ENCODE data around the gene IL21R. TPM values are rescaled to one million over a fixed set of nuclear protein-coding genes. Genes with fewer than 3 reads are reported as not detected.

The IL21R gene
- total and polyA plus RNA-seq, 10 of the 15 experiments (the other 5 are each of a cell fraction or from before 2014, with no cell fraction given) = 5.3 to 138 (median 82.5) TPM

DNA sequence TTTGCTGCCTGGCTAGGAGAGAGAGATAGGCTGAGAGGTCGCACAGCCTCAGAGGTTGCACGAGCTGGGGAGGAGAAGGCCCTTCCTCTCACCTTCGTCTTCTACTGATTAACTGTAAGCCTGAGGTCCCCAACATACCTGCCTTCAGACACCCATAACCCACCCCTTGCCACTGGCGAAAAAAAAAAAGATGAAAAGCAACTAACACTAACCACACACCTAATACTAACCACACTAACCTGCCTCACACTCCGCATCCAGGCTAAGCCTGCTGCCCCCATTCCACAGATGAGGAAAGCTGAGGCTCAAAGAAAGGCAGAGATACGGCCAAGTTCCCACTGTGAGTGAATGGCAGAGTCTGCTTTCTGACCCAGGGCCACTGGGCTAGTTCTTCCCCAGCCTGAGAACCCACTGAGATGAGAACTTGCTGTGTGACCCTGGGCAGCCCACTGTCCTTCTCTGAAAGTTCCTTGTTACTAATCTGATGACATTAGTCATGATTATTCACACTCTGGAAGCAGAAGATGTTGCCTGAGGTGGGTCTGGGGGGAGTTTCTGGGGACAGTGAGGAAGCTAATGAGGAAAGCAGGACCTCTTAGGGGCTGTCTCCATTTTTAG lies 4.6 kb downstream of the IL21R start (continued):
- TF ChIP-seq, protein P1, sequence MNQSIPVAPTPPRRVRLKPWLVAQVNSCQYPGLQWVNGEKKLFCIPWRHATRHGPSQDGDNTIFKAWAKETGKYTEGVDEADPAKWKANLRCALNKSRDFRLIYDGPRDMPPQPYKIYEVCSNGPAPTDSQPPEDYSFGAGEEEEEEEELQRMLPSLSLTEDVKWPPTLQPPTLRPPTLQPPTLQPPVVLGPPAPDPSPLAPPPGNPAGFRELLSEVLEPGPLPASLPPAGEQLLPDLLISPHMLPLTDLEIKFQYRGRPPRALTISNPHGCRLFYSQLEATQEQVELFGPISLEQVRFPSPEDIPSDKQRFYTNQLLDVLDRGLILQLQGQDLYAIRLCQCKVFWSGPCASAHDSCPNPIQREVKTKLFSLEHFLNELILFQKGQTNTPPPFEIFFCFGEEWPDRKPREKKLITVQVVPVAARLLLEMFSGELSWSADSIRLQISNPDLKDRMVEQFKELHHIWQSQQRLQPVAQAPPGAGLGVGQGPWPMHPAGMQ (IDR thresholded peaks at IDR 0.05; ENCODE audit: borderline replicate concordance) = 0 out of 2 replicates have a peak, but pooled peaks have one; percentile 11
- no peak for TF ChIP-seq SP1 (IDR thresholded peaks at IDR 0.05; ENCODE audit: low read depth, low read length)
- peak; percentile 74 for TF ChIP-seq ZNF217 (IDR thresholded peaks at IDR 0.05)
- TF ChIP-seq SMARCA5 (IDR thresholded peaks at IDR 0.05) = peak; percentile 98
- TF ChIP-seq, protein P2, sequence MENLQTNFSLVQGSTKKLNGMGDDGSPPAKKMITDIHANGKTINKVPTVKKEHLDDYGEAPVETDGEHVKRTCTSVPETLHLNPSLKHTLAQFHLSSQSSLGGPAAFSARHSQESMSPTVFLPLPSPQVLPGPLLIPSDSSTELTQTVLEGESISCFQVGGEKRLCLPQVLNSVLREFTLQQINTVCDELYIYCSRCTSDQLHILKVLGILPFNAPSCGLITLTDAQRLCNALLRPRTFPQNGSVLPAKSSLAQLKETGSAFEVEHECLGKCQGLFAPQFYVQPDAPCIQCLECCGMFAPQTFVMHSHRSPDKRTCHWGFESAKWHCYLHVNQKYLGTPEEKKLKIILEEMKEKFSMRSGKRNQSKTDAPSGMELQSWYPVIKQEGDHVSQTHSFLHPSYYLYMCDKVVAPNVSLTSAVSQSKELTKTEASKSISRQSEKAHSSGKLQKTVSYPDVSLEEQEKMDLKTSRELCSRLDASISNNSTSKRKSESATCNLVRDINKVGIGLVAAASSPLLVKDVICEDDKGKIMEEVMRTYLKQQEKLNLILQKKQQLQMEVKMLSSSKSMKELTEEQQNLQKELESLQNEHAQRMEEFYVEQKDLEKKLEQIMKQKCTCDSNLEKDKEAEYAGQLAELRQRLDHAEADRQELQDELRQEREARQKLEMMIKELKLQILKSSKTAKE (IDR thresholded peaks at IDR 0.05; ENCODE audit: low read depth, poor library complexity, severe bottlenecking) = peak; percentile 16
- TF ChIP-seq GABPA (IDR thresholded peaks at IDR 0.05; ENCODE audit: low read depth) = no peak
- 0 out of 2 replicates have a peak, but pooled peaks have one; percentile 9 for TF ChIP-seq EED (IDR thresholded peaks at IDR 0.05; ENCODE audit: low read depth)
- TF ChIP-seq ZNF24 (IDR thresholded peaks at IDR 0.05) = peak; percentile 94
- TF ChIP-seq BHLHE40 (IDR thresholded peaks at IDR 0.05; ENCODE audit: borderline replicate concordance in 1 of 2, low read depth in 2 of 2, low read length in 1 of 2) = 0 out of 4 replicates have a peak, but pooled peaks of 1 of the 2 experiments have one; percentile 6
- TF ChIP-seq, protein P3, sequence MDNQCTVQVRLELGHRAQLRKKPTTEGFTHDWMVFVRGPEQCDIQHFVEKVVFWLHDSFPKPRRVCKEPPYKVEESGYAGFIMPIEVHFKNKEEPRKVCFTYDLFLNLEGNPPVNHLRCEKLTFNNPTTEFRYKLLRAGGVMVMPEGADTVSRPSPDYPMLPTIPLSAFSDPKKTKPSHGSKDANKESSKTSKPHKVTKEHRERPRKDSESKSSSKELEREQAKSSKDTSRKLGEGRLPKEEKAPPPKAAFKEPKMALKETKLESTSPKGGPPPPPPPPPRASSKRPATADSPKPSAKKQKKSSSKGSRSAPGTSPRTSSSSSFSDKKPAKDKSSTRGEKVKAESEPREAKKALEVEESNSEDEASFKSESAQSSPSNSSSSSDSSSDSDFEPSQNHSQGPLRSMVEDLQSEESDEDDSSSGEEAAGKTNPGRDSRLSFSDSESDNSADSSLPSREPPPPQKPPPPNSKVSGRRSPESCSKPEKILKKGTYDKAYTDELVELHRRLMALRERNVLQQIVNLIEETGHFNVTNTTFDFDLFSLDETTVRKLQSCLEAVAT (IDR thresholded peaks at IDR 0.05) = peak; percentile 65
- no peak for TF ChIP-seq SRF (IDR thresholded peaks at IDR 0.05; ENCODE audit: low read depth in 2 of 2, low read length in 2 of 2)
